GM12878 (cell line): ENCODE measurements around the gene ZNF491. TPM values are rescaled to one million over a fixed set of nuclear protein-coding genes. Genes with fewer than 3 reads are reported as not detected.

Source experiments
- ASH2L ChIP-seq: fragments of 300-600, 200-600 bp; sonication (generic); IDR thresholded peaks from 2 replicates; pipeline ENCODE4 v1.6.1; 2017; ENCODE audit warnings: low read depth, mild to moderate bottlenecking, borderline replicate concordance
- BCL11A ChIP-seq: IDR thresholded peaks from 2 replicates; pipeline ENCODE4 v1.6.1; 2011; ENCODE audit warnings: low read depth, low read length
- BMI1 ChIP-seq: fragments of 450-650 bp; IDR thresholded peaks from 2 replicates; pipeline ENCODE4 v1.6.1; 2016; ENCODE audit warnings: mild to moderate bottlenecking, moderate library complexity, borderline replicate concordance
- CHD2 ChIP-seq: IDR thresholded peaks from 2 replicates; pipeline ENCODE4 v1.6.1; 2011; ENCODE audit warnings: low read depth, low read length, improper control_type of control experiment, borderline replicate concordance
- CREM ChIP-seq: IDR thresholded peaks from 2 replicates; pipeline ENCODE4 v1.6.1; 2014; ENCODE audit warnings: antibody characterized with exemption, low read depth
- E2F8 ChIP-seq: fragments of 450-650 bp; IDR thresholded peaks from 2 replicates; pipeline ENCODE4 v1.6.1; 2018; ENCODE audit warnings: mild to moderate bottlenecking, low read depth, moderate library complexity; ENCODE audit not compliant: partially characterized antibody
- IKZF2 ChIP-seq, 2 experiments: fragments of 450-650 bp; IDR thresholded peaks; 2 replicates each; pipeline ENCODE4 v1.6.1; 2017; ENCODE audit warnings: mild to moderate bottlenecking in 2 of 2, moderate library complexity in 2 of 2
- LARP7 ChIP-seq: fragments of 450-650 bp; IDR thresholded peaks from 2 replicates; pipeline ENCODE4 v1.6.1; 2017; ENCODE audit warnings: mild to moderate bottlenecking
- MEF2B ChIP-seq: fragments of 450-650 bp; IDR thresholded peaks from 2 replicates; pipeline ENCODE4 v1.6.1; 2018; ENCODE audit warnings: mild to moderate bottlenecking, moderate library complexity; ENCODE audit not compliant: partially characterized antibody, poor library complexity, severe bottlenecking
- MTA3 ChIP-seq: IDR thresholded peaks from 2 replicates; pipeline ENCODE4 v1.6.1; 2012; ENCODE audit warnings: low read length, inconsistent platforms, borderline replicate concordance
- MYB ChIP-seq: fragments of 150-350 bp; IDR thresholded peaks from 2 replicates; pipeline ENCODE4 v1.6.1; 2014; ENCODE audit warnings: mild to moderate bottlenecking, low read depth, low read length, borderline replicate concordance
- MYC ChIP-seq: IDR thresholded peaks from 2 replicates; pipeline ENCODE4 v1.6.1; 2011; ENCODE audit warnings: mild to moderate bottlenecking, low read length, moderate library complexity, inconsistent platforms; ENCODE audit not compliant: insufficient read depth, insufficient replicate concordance, insufficient read length, severe bottlenecking
- NRF1 ChIP-seq: conservative IDR thresholded peaks from 2 replicates; pipeline ENCODE4 v1.6.1; 2011; ENCODE audit warnings: mild to moderate bottlenecking, low read depth, low read length, improper control_type of control experiment
- RB1 ChIP-seq: fragments of 450-650 bp; formaldehyde crosslinking; IDR thresholded peaks from 2 replicates; pipeline ENCODE4 v1.6.1; 2017; ENCODE audit warnings: mild to moderate bottlenecking, borderline replicate concordance
- SMARCA5 ChIP-seq: fragments of 450-650 bp; IDR thresholded peaks from 2 replicates; pipeline ENCODE4 v1.6.1; 2017; ENCODE audit warnings: mild to moderate bottlenecking
- SREBF1 ChIP-seq: IDR thresholded peaks from 2 replicates; pipeline ENCODE4 v1.6.1; 2012; ENCODE audit warnings: mild to moderate bottlenecking, low read length
- TCF3 ChIP-seq: IDR thresholded peaks from 2 replicates; pipeline ENCODE4 v1.6.1; 2012; ENCODE audit warnings: low read depth, mild to moderate bottlenecking, low read length, borderline replicate concordance; ENCODE audit not compliant: insufficient read depth
- ZBTB4 ChIP-seq: fragments of 450-650 bp; formaldehyde crosslinking; IDR thresholded peaks from 2 replicates; pipeline ENCODE4 v1.4.0; 2022; ENCODE audit warnings: mild to moderate bottlenecking, moderate library complexity
- ZNF207 ChIP-seq: fragments of 450-650 bp; IDR thresholded peaks from 2 replicates; pipeline ENCODE4 v1.6.1; 2014; ENCODE audit warnings: antibody characterized with exemption, mild to moderate bottlenecking, borderline replicate concordance
- polyA plus RNA-seq, 11 experiments: library from polyadenylated mRNA; depleted of rRNA in 4 of 11; unstranded in 6 of 11; stranded (reverse) in 5 of 11; fragments of >200 nt; fragmentation: Nextera tagmentation in 4 of 11; fragmentation: Illumina TruSeq in 1 of 11; extraction: Ambion mirVana in 4 of 11; extraction: Trizol in 1 of 11; gene quantifications; 1 replicate in 1 of 11; 2 replicates in 10 of 11; pipeline versions ENCODE4 v1.2.1 to v1.2.3, GENCODE V29; 2011 to 2016; ENCODE audit warnings: inconsistent platforms in 2 of 11, missing spikeins in 2 of 11, low read depth in 1 of 11
- total RNA-seq, 4 experiments: library from RNA; depleted of rRNA in 3 of 4; stranded (reverse); fragments of >200 nt in 3 of 4; fragmentation: Illumina TruSeq in 1 of 4; extraction: Trizol in 1 of 4; gene quantifications; 2 replicates each; pipeline versions ENCODE4 v1.2.1 to v1.2.3, GENCODE V29; 2013 to 2021
- TF ChIP-seq, protein P1 (sequence below): IDR thresholded peaks from 2 replicates; pipeline ENCODE4 v1.6.1; 2011; ENCODE audit warnings: borderline replicate concordance, low read depth, mild to moderate bottlenecking, moderate library complexity, mixed read lengths, low read length; ENCODE audit not compliant: insufficient read depth; ENCODE audit errors: extremely low read length
- TF ChIP-seq, protein P2 (sequence below): fragments of 450-650 bp; IDR thresholded peaks from 2 replicates; pipeline ENCODE4 v1.6.1; 2017; ENCODE audit warnings: low read depth, mild to moderate bottlenecking, moderate library complexity

Gene ZNF491
- total and polyA plus RNA-seq, 10 of the 15 experiments (the other 5 are each of a cell fraction or from before 2014, with no cell fraction given), result 0.18 to 1.4 (median 0.37) TPM

- peak; percentile 50; the same call in 1 of the 2 replicates for TF ChIP-seq LARP7
- TF ChIP-seq, protein P1, sequence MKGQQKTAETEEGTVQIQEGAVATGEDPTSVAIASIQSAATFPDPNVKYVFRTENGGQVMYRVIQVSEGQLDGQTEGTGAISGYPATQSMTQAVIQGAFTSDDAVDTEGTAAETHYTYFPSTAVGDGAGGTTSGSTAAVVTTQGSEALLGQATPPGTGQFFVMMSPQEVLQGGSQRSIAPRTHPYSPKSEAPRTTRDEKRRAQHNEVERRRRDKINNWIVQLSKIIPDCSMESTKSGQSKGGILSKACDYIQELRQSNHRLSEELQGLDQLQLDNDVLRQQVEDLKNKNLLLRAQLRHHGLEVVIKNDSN, result no peak
- TF ChIP-seq ZNF207, result no peak
- no peak for TF ChIP-seq RB1
- no peak for TF ChIP-seq BCL11A
- TF ChIP-seq SMARCA5, result no peak
- TF ChIP-seq CHD2, result no peak
- TF ChIP-seq, protein P2, sequence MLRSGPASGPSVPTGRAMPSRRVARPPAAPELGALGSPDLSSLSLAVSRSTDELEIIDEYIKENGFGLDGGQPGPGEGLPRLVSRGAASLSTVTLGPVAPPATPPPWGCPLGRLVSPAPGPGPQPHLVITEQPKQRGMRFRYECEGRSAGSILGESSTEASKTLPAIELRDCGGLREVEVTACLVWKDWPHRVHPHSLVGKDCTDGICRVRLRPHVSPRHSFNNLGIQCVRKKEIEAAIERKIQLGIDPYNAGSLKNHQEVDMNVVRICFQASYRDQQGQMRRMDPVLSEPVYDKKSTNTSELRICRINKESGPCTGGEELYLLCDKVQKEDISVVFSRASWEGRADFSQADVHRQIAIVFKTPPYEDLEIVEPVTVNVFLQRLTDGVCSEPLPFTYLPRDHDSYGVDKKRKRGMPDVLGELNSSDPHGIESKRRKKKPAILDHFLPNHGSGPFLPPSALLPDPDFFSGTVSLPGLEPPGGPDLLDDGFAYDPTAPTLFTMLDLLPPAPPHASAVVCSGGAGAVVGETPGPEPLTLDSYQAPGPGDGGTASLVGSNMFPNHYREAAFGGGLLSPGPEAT, result no peak
- no peak for TF ChIP-seq MYC
- no peak for TF ChIP-seq NRF1
- 0 out of 4 replicates have a peak, but pooled peaks of 1 of the 2 experiments have one; percentile 20 for TF ChIP-seq IKZF2 (IDR thresholded peaks at IDR 0.05)
- TF ChIP-seq TCF3, result no peak
- TF ChIP-seq ASH2L, result no peak
- no peak for TF ChIP-seq MTA3
- no peak for TF ChIP-seq MEF2B
- 0 out of 2 replicates have a peak, but pooled peaks have one; percentile 18 for TF ChIP-seq CREM
- no peak for TF ChIP-seq E2F8
- TF ChIP-seq BMI1, result no peak
- TF ChIP-seq MYB, result no peak
- no peak for TF ChIP-seq ZBTB4 (CRISPR knock-in tag)
- no peak for TF ChIP-seq SREBF1
These were observed 50.5 kb downstream of the ZNF491 start, which contains the start of gene ZNF439 (continued) for GRCh38 chr19:11848594-11849469.
